Panc1 (cell line): ENCODE results near the gene NTM.

Source experiments
- POLR2AphosphoS5 ChIP-seq: IDR thresholded peaks from 2 replicates; pipeline ENCODE4 v1.6.1; 2012; ENCODE audit warnings: mild to moderate bottlenecking, low read depth, low read length, moderate library complexity
- REST ChIP-seq, 2 experiments: IDR thresholded peaks; 2 replicates each; pipeline ENCODE4 v1.6.1; 2011 to 2012; ENCODE audit warnings: low read depth in 2 of 2, control low read depth in 1 of 2, low read length in 1 of 2, mild to moderate bottlenecking in 1 of 2, moderate library complexity in 1 of 2; ENCODE audit not compliant: insufficient read depth in 1 of 2

- TF ChIP-seq POLR2AphosphoS5 (no peak), REST (IDR thresholded peaks at IDR 0.05; ENCODE audit: insufficient read depth in 1 of 2, low read depth in 2 of 2, low read length in 1 of 2) (no peak)
Observed at GRCh38 chr11:131669401-131669780, 299.0 kb downstream of the NTM start.
